IMR-90 (cell line): ENCODE data around the gene ZNF775. TPM values are rescaled to one million over a fixed set of nuclear protein-coding genes. Genes with fewer than 3 reads are reported as not detected.

Experiments used
- ATAC-seq: fragments of 200-7000 bp; cut with Tn5 transposase; 2 replicates; pipeline ENCODE4 v1.9.1; 2020; ENCODE audit warnings: low read depth, mild to moderate bottlenecking, moderate library complexity
- BruUV-seq: library from RNA; stranded (reverse); fragments of 400-500 nt; replicated peaks from 2 replicates; lab custom pipeline; 2021; lab: Mats Ljungman, UMichigan
- CTCF ChIA-PET: fragments of 300-600 bp; formaldehyde crosslinking; extraction: SDS; loops from one replicate; lab custom pipeline; 2021; ENCODE audit warnings: antibody characterized with exemption; lab: Yijun Ruan, JAX
- POLR2A ChIA-PET: fragments of 300-600 bp; sonication (Branson Sonifier 250); formaldehyde crosslinking; loops from one replicate; lab custom pipeline; 2022; ENCODE audit warnings: antibody characterized with exemption; ENCODE audit not compliant: unreplicated experiment; lab: Charles Lee
- DNase-seq: peaks from one replicate; pipeline ENCODE4 v3.0.0; 2013
- H2AFZ ChIP-seq: replicated peaks from 2 replicates; pipeline ENCODE3; 2013; ENCODE audit warnings: low read length, mild to moderate bottlenecking; ENCODE audit not compliant: poor library complexity
- H2AK5ac ChIP-seq: 2 replicates; pipeline ENCODE4 v1.6.1; 2013; ENCODE audit warnings: low read depth, low read length, inconsistent platforms
- H2AK9ac ChIP-seq: replicated peaks from 2 replicates; pipeline ENCODE3; 2013; ENCODE audit warnings: mild to moderate bottlenecking, low read depth, low read length, moderate library complexity; ENCODE audit not compliant: poor library complexity
- H2BK120ac ChIP-seq: 2 replicates; pipeline ENCODE4 v1.6.1; 2013; ENCODE audit warnings: low read depth, low read length, inconsistent platforms
- H2BK15ac ChIP-seq: 3 replicates; pipeline ENCODE4 v1.6.1; 2013; ENCODE audit warnings: low read depth, low read length, inconsistent platforms
- H2BK20ac ChIP-seq: 2 replicates; pipeline ENCODE4 v1.6.1; 2013; ENCODE audit warnings: low read depth, mild to moderate bottlenecking, inconsistent platforms, low read length, moderate library complexity
- H2BK5ac ChIP-seq: 2 replicates; pipeline ENCODE4 v1.6.1; 2013; ENCODE audit warnings: mild to moderate bottlenecking, low read depth, low read length, inconsistent platforms; ENCODE audit not compliant: poor library complexity, severe bottlenecking
- H3K14ac ChIP-seq: replicated peaks from 2 replicates; pipeline ENCODE4 v1.6.1; 2013; ENCODE audit warnings: low read depth, low read length, inconsistent platforms
- H3K18ac ChIP-seq: 2 replicates; pipeline ENCODE4 v1.6.1; 2013; ENCODE audit warnings: low read depth, low read length, control low read depth
- H3K23ac ChIP-seq: 2 replicates; pipeline ENCODE4 v1.6.1; 2013; ENCODE audit warnings: low read depth, low read length, inconsistent platforms
- H3K27ac ChIP-seq: 2 replicates; pipeline ENCODE4 v1.5.1; 2013; ENCODE audit warnings: mild to moderate bottlenecking, control low read depth, low read length; ENCODE audit not compliant: insufficient read depth
- H3K27me3 ChIP-seq: 2 replicates; pipeline ENCODE4 v1.6.1; 2013; ENCODE audit warnings: low read length; ENCODE audit not compliant: control insufficient read depth, insufficient read depth
- H3K36me3 ChIP-seq: 2 replicates; pipeline ENCODE4 v1.6.1; 2013; ENCODE audit warnings: low read length, mixed read lengths; ENCODE audit not compliant: control insufficient read depth, insufficient read depth
- H3K4ac ChIP-seq: 2 replicates; pipeline ENCODE4 v1.6.1; 2013; ENCODE audit warnings: low read depth, low read length, inconsistent platforms
- H3K4me1 ChIP-seq: 2 replicates; pipeline ENCODE4 v1.6.1; 2013; ENCODE audit warnings: low read length, mixed read lengths; ENCODE audit not compliant: control insufficient read depth, insufficient read depth
- H3K4me2 ChIP-seq: 2 replicates; pipeline ENCODE4 v1.6.1; 2013; ENCODE audit warnings: low read depth, mild to moderate bottlenecking, control low read depth, low read length, moderate library complexity
- H3K4me3 ChIP-seq: 2 replicates; pipeline ENCODE4 v1.5.1; 2013; ENCODE audit warnings: low read depth, mild to moderate bottlenecking, control low read depth, low read length, moderate library complexity; ENCODE audit not compliant: insufficient read depth
- H3K56ac ChIP-seq: 2 replicates; pipeline ENCODE4 v1.6.1; 2013; ENCODE audit warnings: low read length, inconsistent platforms; ENCODE audit not compliant: insufficient read depth; ENCODE audit errors: extremely low read depth
- H3K79me1 ChIP-seq, 2 experiments: 2 replicates each; pipeline ENCODE4 v1.6.1; 2013; ENCODE audit warnings: low read length in 2 of 2, inconsistent platforms in 1 of 2, low read depth in 1 of 2
- H3K9ac ChIP-seq: 2 replicates; pipeline ENCODE4 v1.6.1; 2013; ENCODE audit warnings: low read depth, low read length, control low read depth
- H3K9me1 ChIP-seq: 2 replicates; pipeline ENCODE4 v1.6.1; 2013; ENCODE audit warnings: low read length, inconsistent platforms; ENCODE audit not compliant: insufficient read depth
- H3K9me3 ChIP-seq: 2 replicates; pipeline ENCODE4 v1.6.1; 2013; ENCODE audit warnings: low read length; ENCODE audit not compliant: control insufficient read depth, insufficient read depth
- H4K20me1 ChIP-seq: 2 replicates; pipeline ENCODE4 v1.6.1; 2013; ENCODE audit warnings: low read length, inconsistent platforms; ENCODE audit not compliant: insufficient read depth
- H4K5ac ChIP-seq: 2 replicates; pipeline ENCODE4 v1.6.1; 2013; ENCODE audit warnings: mild to moderate bottlenecking, low read depth, low read length, control low read depth
- H4K8ac ChIP-seq, 2 experiments: 2 replicates each; pipeline ENCODE4 v1.6.1; 2013; ENCODE audit warnings: low read depth in 2 of 2, low read length in 2 of 2, control low read depth in 1 of 2, inconsistent platforms in 1 of 2
- H4K91ac ChIP-seq: 2 replicates; pipeline ENCODE4 v1.6.1; 2013; ENCODE audit warnings: low read depth, low read length, inconsistent platforms; ENCODE audit not compliant: insufficient read depth
- BHLHE40 ChIP-seq: fragments of 150-350 bp; IDR thresholded peaks from 2 replicates; pipeline ENCODE4 v1.6.1; 2016; ENCODE audit warnings: mild to moderate bottlenecking, low read depth, low read length
- CEBPB ChIP-seq: IDR thresholded peaks from 2 replicates; pipeline ENCODE4 v1.6.1; 2012; ENCODE audit warnings: low read depth, low read length, improper control_type of control experiment
- CHD1 ChIP-seq: IDR thresholded peaks from 2 replicates; pipeline ENCODE4 v1.6.1; 2012; ENCODE audit warnings: low read depth, low read length, improper control_type of control experiment
- FOS ChIP-seq: fragments of 150-350 bp; IDR thresholded peaks from 2 replicates; pipeline ENCODE4 v1.6.1; 2016; ENCODE audit warnings: low read depth, low read length
- MAFK ChIP-seq: IDR thresholded peaks from 2 replicates; pipeline ENCODE4 v1.6.1; 2012; ENCODE audit warnings: low read depth, low read length, improper control_type of control experiment
- MXI1 ChIP-seq: IDR thresholded peaks from 2 replicates; pipeline ENCODE4 v1.6.1; 2012; ENCODE audit warnings: low read depth, mild to moderate bottlenecking, low read length, moderate library complexity, borderline replicate concordance
- NFE2L2 ChIP-seq: fragments of 150-350 bp; IDR thresholded peaks from 2 replicates; pipeline ENCODE4 v1.6.1; 2016; ENCODE audit warnings: low read depth, mild to moderate bottlenecking, low read length
- POLR2A ChIP-seq: IDR thresholded peaks from 2 replicates; pipeline ENCODE4 v1.6.1; 2012; ENCODE audit warnings: mild to moderate bottlenecking, low read depth, low read length
- RAD21 ChIP-seq: IDR thresholded peaks from 2 replicates; pipeline ENCODE4 v1.6.1; 2012; ENCODE audit warnings: low read length, improper control_type of control experiment
- RCOR1 ChIP-seq: IDR thresholded peaks from 2 replicates; pipeline ENCODE4 v1.6.1; 2012; ENCODE audit warnings: mild to moderate bottlenecking, low read length, improper control_type of control experiment; ENCODE audit not compliant: insufficient replicate concordance
- RFX5 ChIP-seq: IDR thresholded peaks from 2 replicates; pipeline ENCODE4 v1.8.0; 2012; ENCODE audit warnings: low read depth, mild to moderate bottlenecking, low read length, moderate library complexity
- SMC3 ChIP-seq: fragments of 150-350 bp; IDR thresholded peaks from 2 replicates; pipeline ENCODE4 v1.6.1; 2016; ENCODE audit warnings: low read depth, mild to moderate bottlenecking, antibody characterized with exemption, low read length, moderate library complexity
- WGBS, 2 experiments: methylation state at CpG; one replicate each; pipeline versions ENCODE4 v1.1.5 to v1.1.7; 2013; ENCODE audit warnings: missing lambda C conversion rate in 2 of 2; ENCODE audit not compliant: insufficient read length in 1 of 2; ENCODE audit errors: extremely low coverage in 2 of 2; 5-methylcytosine and 5-hydroxymethylcytosine counted together
- dilution Hi-C: fragments of 300-500 bp; cut with HindIII; formaldehyde crosslinking; loops from one replicate; pipeline ENCODE4 v1.14.3; 2018; ENCODE audit warnings: low sequenced_read_pairs; ENCODE audit not compliant: unreplicated experiment
- in situ Hi-C: fragments of 300-500 bp; cut with MboI; formaldehyde crosslinking; loops from 3 replicates; pipeline ENCODE4 v1.14.3; 2019; ENCODE audit warnings: low sequenced_read_pairs, inconsistent platforms, mixed read lengths
- intact Hi-C: fragments of 100-400 bp; cut with micrococcal nuclease; formaldehyde crosslinking; loops from 2 replicates; pipeline ENCODE4 v1.10.0; 2022
- polyA plus RNA-seq, 3 experiments: library from polyadenylated mRNA; depleted of rRNA; stranded (reverse); fragments of >200 nt; gene quantifications; 2 replicates each; pipeline ENCODE4 v1.2.3, GENCODE V29; 2012; ENCODE audit warnings: low replicate concordance in 1 of 3
- total RNA-seq: library from RNA; depleted of rRNA; stranded (reverse); fragments of >200 nt; gene quantifications from 2 replicates; pipeline ENCODE4 v1.2.3, GENCODE V29; 2012
- TF ChIP-seq, protein P1 (sequence below): fragments of 150-350 bp; IDR thresholded peaks from 2 replicates; pipeline ENCODE4 v1.6.1; 2017; ENCODE audit warnings: mild to moderate bottlenecking, antibody characterized with exemption, low read length, low read depth
- TF ChIP-seq, protein P2 (sequence below): conservative IDR thresholded peaks from 2 replicates; pipeline ENCODE4 v1.5.1; 2012; ENCODE audit warnings: mild to moderate bottlenecking, low read depth, low read length, improper control_type of control experiment
- TF ChIP-seq, protein P3 (sequence below): fragments of 150-350 bp; IDR thresholded peaks from 2 replicates; pipeline ENCODE4 v1.6.1; 2016; ENCODE audit warnings: low read depth, mild to moderate bottlenecking, low read length, moderate library complexity, borderline replicate concordance

Gene ZNF775
- total and polyA plus RNA-seq, 2 of the 4 experiments (the other 2 are of a cell fraction) = 1.4 to 2.6 TPM

- no peak overlapping the region for H4K91ac ChIP-seq
- peaks cover 0 to 27% of the 10 kb centered on the region in 2 experiments; a peak in 3 of 4 replicates for H3K79me1 ChIP-seq
- no peak for DNase-seq
- no peak overlapping the region for H2BK120ac ChIP-seq
- H3K18ac ChIP-seq = no peak overlapping the region
- no peak for ATAC-seq
- no peak overlapping the region for H2BK15ac ChIP-seq
- ChIA-PET POLR2A (no interaction called here), CTCF (interaction anchor here (1.0 kb wide), 1 partner anchor 52 kb away, joined by 3 read pairs; no protein-coding TSS in a partner anchor)
- no peak overlapping the region for H3K9ac ChIP-seq
- H2BK20ac ChIP-seq = no peak overlapping the region
- no peak overlapping the region for H3K4me2 ChIP-seq
- peaks cover 20% of the 10 kb centered on the region for H3K9me1 ChIP-seq
- H2BK5ac ChIP-seq = no peak overlapping the region
- peaks cover 20% of the 10 kb centered on the region for H3K4me1 ChIP-seq
- H4K8ac ChIP-seq = no peak overlapping the region
- no peak overlapping the region for H3K23ac ChIP-seq
- H3K4ac ChIP-seq = no peak overlapping the region
- H4K5ac ChIP-seq = no peak overlapping the region
- H3K27ac ChIP-seq = no peak overlapping the region
- BruUV-seq = no TSS peak
- no peak overlapping the region for H3K56ac ChIP-seq
- dilution Hi-C loops = no loop called here
- H2AK5ac ChIP-seq = no peak overlapping the region
- H3K9me3 ChIP-seq = no peaks in the 10 kb centered on the region
- H2AFZ ChIP-seq = no peak overlapping the region
- 94% methylated on average over 44 of the region's 91 CpGs; no CpG with 5 or more reads in 1 of the 2 experiments for WGBS, 2 experiments
- no peaks in the 10 kb centered on the region; the same call in 1 of the 2 replicates for H4K20me1 ChIP-seq
- no peaks in the 10 kb centered on the region; the same call in 1 of the 2 replicates for H3K36me3 ChIP-seq
- H3K4me3 ChIP-seq = no peak overlapping the region
- H2AK9ac ChIP-seq = no peak overlapping the region
- in situ Hi-C loops = loop anchor here (25.0 kb wide), 2 partner anchors 545 to 580 kb away; partner anchors contain the start of genes ATP6V0E2, KCNH2 and NOS3
- H3K14ac ChIP-seq = no peak overlapping the region
- intact Hi-C loops = no loop called here
- H3K27me3 ChIP-seq = no peaks in the 10 kb centered on the region
- TF ChIP-seq, protein P1, sequence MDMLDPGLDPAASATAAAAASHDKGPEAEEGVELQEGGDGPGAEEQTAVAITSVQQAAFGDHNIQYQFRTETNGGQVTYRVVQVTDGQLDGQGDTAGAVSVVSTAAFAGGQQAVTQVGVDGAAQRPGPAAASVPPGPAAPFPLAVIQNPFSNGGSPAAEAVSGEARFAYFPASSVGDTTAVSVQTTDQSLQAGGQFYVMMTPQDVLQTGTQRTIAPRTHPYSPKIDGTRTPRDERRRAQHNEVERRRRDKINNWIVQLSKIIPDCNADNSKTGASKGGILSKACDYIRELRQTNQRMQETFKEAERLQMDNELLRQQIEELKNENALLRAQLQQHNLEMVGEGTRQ = no peak
- TF ChIP-seq SMC3 (no peak), CHD1 (no peak), POLR2A (no peak), BHLHE40 (no peak), RFX5 (no peak), CEBPB (no peak), RCOR1 (no peak), MXI1 (no peak), MAFK (no peak), RAD21 (no peak), FOS (no peak), NFE2L2 (no peak)
- TF ChIP-seq, protein P2, sequence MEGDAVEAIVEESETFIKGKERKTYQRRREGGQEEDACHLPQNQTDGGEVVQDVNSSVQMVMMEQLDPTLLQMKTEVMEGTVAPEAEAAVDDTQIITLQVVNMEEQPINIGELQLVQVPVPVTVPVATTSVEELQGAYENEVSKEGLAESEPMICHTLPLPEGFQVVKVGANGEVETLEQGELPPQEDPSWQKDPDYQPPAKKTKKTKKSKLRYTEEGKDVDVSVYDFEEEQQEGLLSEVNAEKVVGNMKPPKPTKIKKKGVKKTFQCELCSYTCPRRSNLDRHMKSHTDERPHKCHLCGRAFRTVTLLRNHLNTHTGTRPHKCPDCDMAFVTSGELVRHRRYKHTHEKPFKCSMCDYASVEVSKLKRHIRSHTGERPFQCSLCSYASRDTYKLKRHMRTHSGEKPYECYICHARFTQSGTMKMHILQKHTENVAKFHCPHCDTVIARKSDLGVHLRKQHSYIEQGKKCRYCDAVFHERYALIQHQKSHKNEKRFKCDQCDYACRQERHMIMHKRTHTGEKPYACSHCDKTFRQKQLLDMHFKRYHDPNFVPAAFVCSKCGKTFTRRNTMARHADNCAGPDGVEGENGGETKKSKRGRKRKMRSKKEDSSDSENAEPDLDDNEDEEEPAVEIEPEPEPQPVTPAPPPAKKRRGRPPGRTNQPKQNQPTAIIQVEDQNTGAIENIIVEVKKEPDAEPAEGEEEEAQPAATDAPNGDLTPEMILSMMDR = no peak
- TF ChIP-seq, protein P3, sequence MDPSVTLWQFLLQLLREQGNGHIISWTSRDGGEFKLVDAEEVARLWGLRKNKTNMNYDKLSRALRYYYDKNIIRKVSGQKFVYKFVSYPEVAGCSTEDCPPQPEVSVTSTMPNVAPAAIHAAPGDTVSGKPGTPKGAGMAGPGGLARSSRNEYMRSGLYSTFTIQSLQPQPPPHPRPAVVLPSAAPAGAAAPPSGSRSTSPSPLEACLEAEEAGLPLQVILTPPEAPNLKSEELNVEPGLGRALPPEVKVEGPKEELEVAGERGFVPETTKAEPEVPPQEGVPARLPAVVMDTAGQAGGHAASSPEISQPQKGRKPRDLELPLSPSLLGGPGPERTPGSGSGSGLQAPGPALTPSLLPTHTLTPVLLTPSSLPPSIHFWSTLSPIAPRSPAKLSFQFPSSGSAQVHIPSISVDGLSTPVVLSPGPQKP = no peak
Observed at GRCh38 chr7:150407588-150408392, 28.7 kb downstream of the ZNF775 start.
